ENCODE results near the gene ABCG5.

ABCG5 gene

GRCh38 chr2:43831543-43832294 lies 6.9 kb downstream of the ABCG5 start:
- no peaks in the 10 kb centered on the region for H3K79me1 ChIP-seq (ENCODE audit: low read length)
- H4K8ac ChIP-seq (ENCODE audit: low read depth, low read length): no peak overlapping the region
- H3K4ac ChIP-seq (ENCODE audit: low read depth, low read length): no peak overlapping the region
- no peak overlapping the region for H2BK5ac ChIP-seq (ENCODE audit: low read length)
- no peak overlapping the region for H3K23ac ChIP-seq (ENCODE audit: low read length)
- no peak overlapping the region for H3K9ac ChIP-seq (ENCODE audit: low read length)
- H3K27me3 ChIP-seq (ENCODE audit: insufficient read depth, low read length, poor library complexity): no peaks in the 10 kb centered on the region
- no peak overlapping the region for H3K56ac ChIP-seq (ENCODE audit: low read length)
- no peak overlapping the region for H2AK5ac ChIP-seq (ENCODE audit: low read length)
- no peak overlapping the region for H2BK120ac ChIP-seq (ENCODE audit: low read depth, low read length)
- no peaks in the 10 kb centered on the region for H3K79me2 ChIP-seq (ENCODE audit: control insufficient read depth, insufficient read depth, low read length)
- no peak overlapping the region for H3K4me3 ChIP-seq (ENCODE audit: low read length)
- no peak for DNase-seq
- no peaks in the 10 kb centered on the region for H3K36me3 ChIP-seq (ENCODE audit: control insufficient read depth, insufficient read depth, low read length)
- no CpG with 5 or more reads among the region's 54 CpGs for WGBS (ENCODE audit: extremely low coverage, insufficient coverage, low lambda C conversion rate)
- no peaks in the 10 kb centered on the region for H3K4me1 ChIP-seq (ENCODE audit: control insufficient read depth, low read depth, low read length)
- H4K5ac ChIP-seq (ENCODE audit: low read length): no peak overlapping the region
- no peak overlapping the region for H3K4me2 ChIP-seq (ENCODE audit: low read length)
- no peak overlapping the region for H3K27ac ChIP-seq (ENCODE audit: low read depth, low read length)
- no peak overlapping the region for H3K18ac ChIP-seq (ENCODE audit: low read length)
- no peak overlapping the region for H2BK15ac ChIP-seq (replicated peaks; ENCODE audit: low read depth)

DNA sequence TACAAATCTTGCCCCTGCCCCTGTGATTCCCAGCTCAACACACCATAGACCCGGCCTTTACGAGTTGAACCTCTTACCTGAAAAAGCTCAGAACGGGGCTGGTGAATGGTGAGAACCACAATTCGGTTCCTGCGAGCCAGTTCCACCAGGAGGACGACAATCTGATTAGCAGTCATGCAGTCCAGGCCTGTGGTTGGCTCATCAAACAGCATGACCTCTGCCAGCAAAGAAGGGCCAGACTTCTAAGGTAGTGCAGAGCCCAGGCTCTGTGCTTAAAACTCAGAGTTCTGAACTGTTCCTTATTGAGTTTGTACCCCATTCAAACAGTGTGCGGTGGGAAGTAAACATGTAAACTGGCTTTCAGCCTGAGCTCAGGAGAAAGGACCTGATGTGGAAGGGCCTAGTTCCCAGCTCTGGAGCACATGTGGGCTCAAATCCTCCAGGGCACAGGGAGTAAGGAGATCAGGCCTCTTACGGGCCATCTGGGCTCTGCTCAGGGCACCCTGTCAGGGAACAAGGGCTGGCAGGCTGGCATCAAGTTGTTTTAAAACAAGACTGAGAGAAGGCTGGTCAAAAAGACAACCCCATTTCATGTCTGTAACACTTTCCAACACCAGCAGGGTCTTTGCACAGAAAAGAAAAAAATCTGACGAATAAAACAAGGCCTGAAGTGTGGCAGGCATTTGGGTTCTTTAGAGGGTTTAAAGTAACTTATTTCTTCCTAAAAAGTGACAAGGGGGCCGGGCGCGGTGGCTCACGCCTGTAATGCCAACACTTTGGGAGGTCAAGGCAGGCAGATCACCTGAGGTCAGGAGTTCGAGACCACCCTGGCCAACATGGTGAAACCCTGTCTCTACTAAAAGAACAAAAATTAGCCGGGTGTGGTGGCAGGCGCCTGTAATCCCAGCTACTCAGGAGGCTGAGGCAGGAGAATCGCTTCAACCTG lies 12.1 kb downstream of the ABCG5 start:
- H3K9ac ChIP-seq (ENCODE audit: low read length): no peak overlapping the region
- no peak overlapping the region for H3K4me2 ChIP-seq (ENCODE audit: low read length)
- H3K79me2 ChIP-seq (ENCODE audit: control insufficient read depth, insufficient read depth, low read length): no peaks in the 10 kb centered on the region
- no peak overlapping the region for H2BK15ac ChIP-seq (replicated peaks; ENCODE audit: low read depth)
- no peak for DNase-seq
- H3K4me3 ChIP-seq (ENCODE audit: low read length): no peak overlapping the region
- H3K27ac ChIP-seq (ENCODE audit: low read depth, low read length): no peak overlapping the region
- H3K79me1 ChIP-seq (ENCODE audit: low read length): no peaks in the 10 kb centered on the region
- no peak overlapping the region for H2AK5ac ChIP-seq (ENCODE audit: low read length)
- no peaks in the 10 kb centered on the region for H3K27me3 ChIP-seq (ENCODE audit: insufficient read depth, low read length, poor library complexity)
- no peak overlapping the region for H3K56ac ChIP-seq (ENCODE audit: low read length)
- no peak overlapping the region for H4K5ac ChIP-seq (ENCODE audit: low read length)
- no peak overlapping the region for H2BK5ac ChIP-seq (ENCODE audit: low read length)
- no peaks in the 10 kb centered on the region for H3K36me3 ChIP-seq (ENCODE audit: control insufficient read depth, insufficient read depth, low read length)
- H3K4ac ChIP-seq (ENCODE audit: low read depth, low read length): no peak overlapping the region
- WGBS (ENCODE audit: extremely low coverage, insufficient coverage, low lambda C conversion rate): no CpG with 5 or more reads among the region's 17 CpGs
- H4K8ac ChIP-seq (ENCODE audit: low read depth, low read length): no peak overlapping the region
- H3K23ac ChIP-seq (ENCODE audit: low read length): no peak overlapping the region
- no peaks in the 10 kb centered on the region for H3K4me1 ChIP-seq (ENCODE audit: control insufficient read depth, low read depth, low read length)
- H3K18ac ChIP-seq (ENCODE audit: low read length): no peak overlapping the region
- H2BK120ac ChIP-seq (ENCODE audit: low read depth, low read length): no peak overlapping the region

- no peaks in the 10 kb centered on the region for H3K4me1 ChIP-seq (ENCODE audit: control insufficient read depth, low read depth, low read length)
- no CpG with 5 or more reads among the region's 3 CpGs for whole genome bisulfite sequencing (ENCODE audit: extremely low coverage, insufficient coverage, low lambda C conversion rate)
These were observed 12.8 kb downstream of the ABCG5 start for GRCh38 chr2:43825841-43826240.

GRCh38 chr2:43824951-43825493 lies 13.6 kb downstream of the ABCG5 start:
- H3K23ac ChIP-seq (ENCODE audit: low read length): no peak overlapping the region
- no peaks in the 10 kb centered on the region for H3K36me3 ChIP-seq (ENCODE audit: control insufficient read depth, insufficient read depth, low read length)
- no peak for DNase-seq
- H3K27ac ChIP-seq (ENCODE audit: low read depth, low read length): no peak overlapping the region
- WGBS (ENCODE audit: extremely low coverage, insufficient coverage, low lambda C conversion rate): no CpG with 5 or more reads among the region's 12 CpGs
- no peak overlapping the region for H3K4me2 ChIP-seq (ENCODE audit: low read length)
- H4K5ac ChIP-seq (ENCODE audit: low read length): no peak overlapping the region
- no peaks in the 10 kb centered on the region for H3K79me1 ChIP-seq (ENCODE audit: low read length)
- no peak overlapping the region for H4K8ac ChIP-seq (ENCODE audit: low read depth, low read length)
- H3K27me3 ChIP-seq (ENCODE audit: insufficient read depth, low read length, poor library complexity): no peaks in the 10 kb centered on the region
- no peak overlapping the region for H3K9ac ChIP-seq (ENCODE audit: low read length)
- H3K18ac ChIP-seq (ENCODE audit: low read length): no peak overlapping the region
- H3K4me1 ChIP-seq (ENCODE audit: control insufficient read depth, low read depth, low read length): no peaks in the 10 kb centered on the region
- no peak overlapping the region for H3K4ac ChIP-seq (ENCODE audit: low read depth, low read length)
- no peak overlapping the region for H2BK120ac ChIP-seq (ENCODE audit: low read depth, low read length)
- no peak overlapping the region for H3K56ac ChIP-seq (ENCODE audit: low read length)
- no peak overlapping the region for H2BK5ac ChIP-seq (ENCODE audit: low read length)
- no peaks in the 10 kb centered on the region for H3K79me2 ChIP-seq (ENCODE audit: control insufficient read depth, insufficient read depth, low read length)
- no peak overlapping the region for H2BK15ac ChIP-seq (replicated peaks; ENCODE audit: low read depth)
- no peak overlapping the region for H2AK5ac ChIP-seq (ENCODE audit: low read length)
- H3K4me3 ChIP-seq (ENCODE audit: low read length): no peak overlapping the region

More at GRCh38 chr2:43825841-43826240, 12.8 kb downstream of the ABCG5 start:
- no peak for DNase-seq
- no peak overlapping the region for H3K56ac ChIP-seq (ENCODE audit: low read length)
- H3K27ac ChIP-seq (ENCODE audit: low read depth, low read length): no peak overlapping the region
- no peak overlapping the region for H2AK5ac ChIP-seq (ENCODE audit: low read length)
- H4K5ac ChIP-seq (ENCODE audit: low read length): no peak overlapping the region
- no peaks in the 10 kb centered on the region for H3K36me3 ChIP-seq (ENCODE audit: control insufficient read depth, insufficient read depth, low read length)
- H3K79me1 ChIP-seq (ENCODE audit: low read length): no peaks in the 10 kb centered on the region
- no peak overlapping the region for H2BK5ac ChIP-seq (ENCODE audit: low read length)
- H2BK15ac ChIP-seq (replicated peaks; ENCODE audit: low read depth): no peak overlapping the region
- no peak overlapping the region for H3K4me2 ChIP-seq (ENCODE audit: low read length)
- H2BK120ac ChIP-seq (ENCODE audit: low read depth, low read length): no peak overlapping the region
- no peak overlapping the region for H3K4me3 ChIP-seq (ENCODE audit: low read length)
- no peak overlapping the region for H3K4ac ChIP-seq (ENCODE audit: low read depth, low read length)
- no peak overlapping the region for H3K9ac ChIP-seq (ENCODE audit: low read length)
- no peaks in the 10 kb centered on the region for H3K79me2 ChIP-seq (ENCODE audit: control insufficient read depth, insufficient read depth, low read length)
- no peak overlapping the region for H3K18ac ChIP-seq (ENCODE audit: low read length)
- no peak overlapping the region for H4K8ac ChIP-seq (ENCODE audit: low read depth, low read length)
- no peak overlapping the region for H3K23ac ChIP-seq (ENCODE audit: low read length)
- no peaks in the 10 kb centered on the region for H3K27me3 ChIP-seq (ENCODE audit: insufficient read depth, low read length, poor library complexity)

DNA sequence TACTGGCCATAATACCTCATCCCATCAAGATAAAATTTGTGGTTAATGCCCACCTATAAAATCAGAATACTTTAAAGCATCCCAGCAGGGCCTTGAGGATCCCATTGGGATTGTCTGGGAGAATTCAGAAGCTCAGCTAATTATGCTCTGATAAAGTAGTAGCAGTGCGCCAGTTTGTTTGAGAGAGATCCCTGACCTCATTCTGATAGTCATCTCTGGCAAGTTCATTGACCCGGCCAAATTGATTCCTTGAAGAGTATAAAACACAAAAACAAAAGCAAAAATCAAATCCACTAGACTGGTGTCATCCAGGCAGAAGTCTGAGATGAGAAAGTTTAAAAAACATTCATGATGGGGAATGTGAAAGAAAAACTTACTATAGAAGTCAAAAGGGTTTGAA lies 14.1 kb downstream of the ABCG5 start:
- H3K4me3 ChIP-seq (ENCODE audit: low read length): no peak overlapping the region
- no peak overlapping the region for H2BK15ac ChIP-seq (replicated peaks; ENCODE audit: low read depth)
- H3K36me3 ChIP-seq (ENCODE audit: control insufficient read depth, insufficient read depth, low read length): no peaks in the 10 kb centered on the region
- no peaks in the 10 kb centered on the region for H3K27me3 ChIP-seq (ENCODE audit: insufficient read depth, low read length, poor library complexity)
- no CpG with 5 or more reads among the region's 2 CpGs for WGBS (ENCODE audit: extremely low coverage, insufficient coverage, low lambda C conversion rate)
- H3K4me2 ChIP-seq (ENCODE audit: low read length): no peak overlapping the region
- no peaks in the 10 kb centered on the region for H3K79me1 ChIP-seq (ENCODE audit: low read length)
- H3K27ac ChIP-seq (ENCODE audit: low read depth, low read length): no peak overlapping the region
- no peak overlapping the region for H2BK120ac ChIP-seq (ENCODE audit: low read depth, low read length)
- H3K23ac ChIP-seq (ENCODE audit: low read length): no peak overlapping the region
- no peak overlapping the region for H4K8ac ChIP-seq (ENCODE audit: low read depth, low read length)
- H2AK5ac ChIP-seq (ENCODE audit: low read length): no peak overlapping the region
- no peak overlapping the region for H3K56ac ChIP-seq (ENCODE audit: low read length)
- no peak overlapping the region for H3K18ac ChIP-seq (ENCODE audit: low read length)
- no peak for DNase-seq
- no peak overlapping the region for H2BK5ac ChIP-seq (ENCODE audit: low read length)
- no peaks in the 10 kb centered on the region for H3K79me2 ChIP-seq (ENCODE audit: control insufficient read depth, insufficient read depth, low read length)
- no peak overlapping the region for H3K9ac ChIP-seq (ENCODE audit: low read length)
- H3K4ac ChIP-seq (ENCODE audit: low read depth, low read length): no peak overlapping the region
- no peak overlapping the region for H4K5ac ChIP-seq (ENCODE audit: low read length)
- no peaks in the 10 kb centered on the region for H3K4me1 ChIP-seq (ENCODE audit: control insufficient read depth, low read depth, low read length)
